Mucosa of descending colon (tissue), 3 donors: Measurements from ENCODE around the gene SCFD2. TPM values are rescaled to one million over a fixed set of nuclear protein-coding genes. Genes with fewer than 3 reads are reported as not detected.

Source experiments
- ATAC-seq: fragments of 200-7000 bp; cut with Tn5 transposase; one replicate; pipeline ENCODE4 v1.9.1; 2020; ENCODE audit warnings: mild to moderate bottlenecking, moderate library complexity
- DNase-seq, 3 donors: peaks; one replicate each; pipeline ENCODE4 v3.0.0-alpha.2; 2020
- H3K36me3 ChIP-seq: fragments of 200-600 bp; one replicate; pipeline ENCODE4 v1.8.0; 2021; ENCODE audit warnings: low read depth, mild to moderate bottlenecking
- H3K4me1 ChIP-seq: fragments of 200-600 bp; one replicate; pipeline ENCODE4 v1.8.0; 2021; ENCODE audit warnings: low read depth, mild to moderate bottlenecking
- H3K4me3 ChIP-seq: fragments of 200-600 bp; one replicate; pipeline ENCODE4 v1.8.0; 2021; ENCODE audit warnings: mild to moderate bottlenecking
- H3K9me3 ChIP-seq: fragments of 200-600 bp; one replicate; pipeline ENCODE4 v1.8.0; 2021; ENCODE audit warnings: mild to moderate bottlenecking
- CTCF ChIP-seq: fragments of 200-600 bp; IDR thresholded peaks from one replicate; pipeline ENCODE4 v1.8.0; 2022; ENCODE audit warnings: antibody characterized with exemption, mild to moderate bottlenecking
- intact Hi-C, 2 donors: fragments of 100-400 bp; cut with DNase I in 1 of 2; cut with micrococcal nuclease in 1 of 2; formaldehyde crosslinking; loops; one replicate each; pipeline versions ENCODE4 v1.11.0 to v1.11.1; 2022; cut with DNase I, micrococcal nuclease
- total RNA-seq, 3 donors: library from RNA; stranded (reverse); fragmentation: NEBNext Ultra II Directional in 2 of 3; extraction: Animal tissue kit (Norgen Biotek cat#: 25700) in 2 of 3; gene quantifications; one replicate each; pipeline versions ENCODE4 v1.2.1 to v1.2.4, GENCODE V29; 2021 to 2023
- donor health status: DM: no; HTN: no; CAD: no; lungs with moderate emphysema.
- donor health status: DM: no; HTN: no; CAD: no.
- donor health status: DM: no; HTN: yes; CAD: no.

Gene SCFD2
- total RNA-seq, 3 donors from 2014 or later, result 11.7 to 17.2 (median 16.0) TPM

- intact Hi-C loops, result no loop called here
- TF ChIP-seq CTCF, result no peak
- H3K4me3 ChIP-seq, result no peak overlapping the region
- no peaks in the 10 kb centered on the region for H3K9me3 ChIP-seq
- no peaks in the 10 kb centered on the region for H3K4me1 ChIP-seq
- DNase-seq (no peak), ATAC-seq (no peak)
- no peaks in the 10 kb centered on the region for H3K36me3 ChIP-seq
Observed at GRCh38 chr4:53013873-53014775, 351.7 kb downstream of the SCFD2 start.

GRCh38 chr4:53012738-53013137, 353.1 kb downstream of the SCFD2 start:
- DNase-seq, result no peak
- ATAC-seq, result peak; percentile 36

DNA sequence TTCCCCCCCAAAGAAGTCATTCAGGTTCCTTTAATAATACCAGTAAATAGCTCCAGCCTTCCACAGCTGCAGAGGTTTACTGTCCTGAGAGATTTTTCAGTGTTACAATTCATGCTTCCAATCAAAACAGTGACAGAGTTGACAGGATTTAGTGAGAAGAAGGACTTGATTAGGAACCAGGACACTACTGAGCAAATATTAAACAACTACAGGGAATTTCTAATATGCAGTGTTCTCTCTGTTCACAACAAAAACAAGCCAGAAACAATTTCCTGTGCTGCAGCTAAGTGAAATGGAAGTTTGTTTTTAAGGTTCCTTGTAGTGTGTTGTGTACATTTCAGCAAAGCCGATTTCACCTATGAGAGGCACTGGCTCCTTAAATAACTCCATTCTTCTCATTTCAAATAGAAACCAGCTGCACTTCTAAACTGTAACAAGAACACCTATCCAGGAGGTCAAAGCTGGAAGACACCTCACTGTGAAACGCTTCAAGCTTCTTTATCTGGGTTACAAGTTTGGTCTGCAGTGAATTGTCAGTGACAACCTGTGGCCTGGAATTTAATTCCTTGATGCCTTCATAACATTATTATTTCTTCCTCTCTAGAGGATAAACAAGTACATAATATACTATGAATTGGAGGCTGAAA, 354.5 kb downstream of the SCFD2 start:
- Histone ChIP-seq H3K4me3 (no peak overlapping the region), H3K4me1 (no peaks in the 10 kb centered on the region), H3K9me3 (no peaks in the 10 kb centered on the region), H3K36me3 (no peaks in the 10 kb centered on the region)
- ATAC-seq, result no peak
- no peak for TF ChIP-seq CTCF
- intact Hi-C loops, result no loop called here
- no peak for DNase-seq

More at GRCh38 chr4:53012738-53013137, 353.1 kb downstream of the SCFD2 start:
- intact Hi-C loops, result no loop called here
- TF ChIP-seq CTCF, result no peak
- Histone ChIP-seq H3K36me3 (no peaks in the 10 kb centered on the region), H3K9me3 (no peaks in the 10 kb centered on the region), H3K4me3 (no peak overlapping the region), H3K4me1 (no peaks in the 10 kb centered on the region)

DNA sequence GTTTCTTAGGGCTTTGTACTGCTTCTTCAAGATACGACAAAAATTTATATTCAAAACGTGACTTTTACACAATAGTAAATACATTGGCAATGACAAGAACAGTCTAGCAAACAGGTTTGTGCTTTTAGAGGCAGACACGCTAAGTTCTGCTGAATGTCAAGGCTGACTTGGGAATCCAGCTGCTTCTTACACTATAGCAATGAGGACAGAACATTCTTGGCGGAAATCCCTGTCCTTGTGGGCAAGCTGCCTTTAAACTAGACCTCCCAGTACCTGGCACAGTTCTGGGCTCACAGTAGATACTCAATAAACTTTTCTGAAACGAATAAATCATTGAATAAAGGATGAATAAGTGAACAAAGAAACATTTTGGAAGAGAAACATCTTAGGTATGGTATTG, 355.5 kb downstream of the SCFD2 start:
- DNase-seq (no peak), ATAC-seq (no peak)
- no peaks in the 10 kb centered on the region for H3K36me3 ChIP-seq
- TF ChIP-seq CTCF, result no peak
- H3K4me1 ChIP-seq, result no peaks in the 10 kb centered on the region
- intact Hi-C loops, result no loop called here
- H3K9me3 ChIP-seq, result no peaks in the 10 kb centered on the region
- H3K4me3 ChIP-seq, result no peak overlapping the region

DNA sequence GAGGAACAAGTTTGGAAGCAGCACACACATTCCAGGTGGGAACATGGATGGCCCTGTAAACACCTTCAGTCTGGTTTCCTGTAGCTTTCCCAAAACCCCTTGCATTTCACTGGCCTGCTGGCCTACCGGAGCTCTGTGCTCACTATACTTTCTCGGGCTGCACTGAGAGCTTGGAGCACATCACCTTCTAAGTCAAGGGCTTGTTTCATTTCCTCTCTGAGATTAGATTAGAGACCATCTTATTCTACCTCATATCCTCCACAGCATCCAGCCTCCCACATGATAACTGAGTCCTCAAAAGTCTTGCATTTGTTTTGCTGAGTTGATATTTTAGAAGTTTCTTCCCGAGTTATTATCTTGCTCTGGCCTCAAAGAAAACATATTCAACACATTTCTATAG, 356.0 kb downstream of the SCFD2 start:
- H3K4me1 ChIP-seq, result no peaks in the 10 kb centered on the region
- ATAC-seq (no peak), DNase-seq (no peak)
- H3K4me3 ChIP-seq, result no peak overlapping the region
- intact Hi-C loops, result no loop called here
- no peaks in the 10 kb centered on the region for H3K36me3 ChIP-seq
- no peaks in the 10 kb centered on the region for H3K9me3 ChIP-seq
- no peak for TF ChIP-seq CTCF
